ENCODE measurements around the gene CHMP1B.
"Not testable (repeated sequence)": the region's sequence is repeated elsewhere in the genome, so short reads cannot be mapped to it uniquely, and the experiment has no call there.

The CHMP1B gene

DNA sequence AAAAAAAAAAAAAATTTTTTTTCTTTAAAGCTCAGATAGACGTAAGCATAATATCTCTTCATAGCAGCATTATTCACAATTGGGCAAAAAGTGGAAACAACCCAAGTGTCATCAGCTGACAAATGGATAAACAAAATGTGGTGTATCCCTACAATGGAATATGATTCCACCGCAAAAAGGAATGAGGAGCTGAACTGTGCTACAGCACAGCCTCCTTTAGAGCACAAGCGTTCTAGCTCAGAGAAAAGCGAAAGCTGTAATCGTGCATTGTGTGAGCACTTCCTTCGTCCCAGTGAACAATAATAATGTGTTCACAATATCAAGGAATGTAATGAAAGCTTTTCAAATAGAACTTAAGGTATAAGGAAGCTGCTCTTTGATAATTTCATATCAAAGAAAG, 11.7 kb upstream of the CHMP1B start:
- DNase-seq (ENCODE audit: low read depth in 2 of 2), result no peak

DNA sequence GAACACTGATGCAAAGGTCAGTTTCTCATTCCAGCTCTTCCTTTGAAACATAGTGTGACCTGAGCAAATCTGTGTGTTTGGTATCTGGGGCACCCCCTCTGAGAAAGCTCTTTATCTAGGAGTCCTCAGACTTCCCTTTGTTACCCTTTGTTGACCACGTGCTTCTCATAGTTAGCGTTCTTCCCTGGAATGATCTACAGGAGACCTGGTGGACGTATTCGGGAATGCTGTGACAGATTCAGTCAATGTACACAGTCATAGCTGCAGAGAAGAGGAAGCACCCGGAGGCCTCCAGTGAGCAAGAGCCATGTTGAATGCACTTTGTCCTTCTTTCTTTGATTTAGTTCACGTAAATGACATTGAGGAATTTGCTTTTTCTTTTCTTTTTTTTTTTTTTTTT, 10.7 kb upstream of the CHMP1B start:
- DNase-seq (ENCODE audit: low read depth in 2 of 2), result no peak

DNA sequence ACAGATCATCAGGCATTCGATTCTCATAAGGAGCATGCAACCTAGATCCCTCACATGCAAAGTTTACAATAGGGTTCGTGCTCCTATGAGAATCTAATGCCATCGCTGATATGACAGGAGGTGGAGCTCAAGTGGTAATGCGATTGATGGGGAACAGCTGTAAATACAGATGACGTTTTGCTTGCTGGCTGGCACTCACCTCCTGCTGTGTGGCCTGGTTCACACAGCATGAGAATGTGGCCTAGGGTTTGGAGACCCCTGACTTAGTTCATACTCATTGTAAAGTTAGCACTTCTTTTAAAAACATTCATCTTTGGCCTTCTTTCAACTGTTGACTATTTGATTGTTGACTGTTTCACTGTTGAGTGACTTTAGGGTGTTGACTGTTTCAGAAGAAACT, 8.7 kb upstream of the CHMP1B start:
- no peak for DNase-seq (ENCODE audit: low read depth in 2 of 2)

DNA sequence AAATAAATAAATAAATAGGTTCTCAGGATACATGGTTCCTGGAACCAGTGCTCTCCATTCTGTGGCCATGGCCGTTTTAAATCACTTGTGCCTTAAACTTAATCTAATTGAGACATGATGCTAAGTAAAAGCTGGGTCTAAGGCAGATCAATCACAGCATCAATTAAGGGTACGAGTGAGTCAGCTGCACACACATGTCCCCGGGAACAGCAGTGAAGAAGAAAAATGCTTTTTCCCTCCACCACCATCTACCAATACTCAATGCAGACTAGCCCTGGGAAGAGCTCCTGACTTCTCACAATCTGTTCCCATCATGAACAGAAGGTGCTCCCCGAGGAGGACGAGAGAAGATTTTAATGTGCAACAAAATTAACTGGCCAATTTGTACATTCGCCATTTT, 6.8 kb upstream of the CHMP1B start:
- DNase-seq (ENCODE audit: low read depth in 2 of 2), result no peak

DNA sequence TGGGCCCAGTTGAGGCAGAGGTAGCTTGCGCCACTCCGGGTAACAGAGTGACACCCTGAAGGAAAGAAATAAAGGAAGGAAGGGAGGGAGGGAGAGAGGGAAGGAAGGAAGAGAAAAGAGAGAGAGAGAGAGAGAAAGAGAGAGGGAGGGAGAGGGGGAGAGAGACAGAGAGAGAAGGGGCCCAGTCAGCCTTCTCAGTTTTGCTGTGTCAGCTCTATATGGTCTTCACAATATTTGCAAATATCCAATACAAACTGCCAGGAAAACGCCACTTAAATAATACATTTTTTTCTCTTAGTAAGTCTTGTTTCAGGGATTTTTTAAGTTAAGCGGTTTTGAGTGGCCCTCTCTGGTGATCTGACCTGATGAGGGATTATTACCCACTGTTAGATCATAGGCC, 5.6 kb upstream of the CHMP1B start:
- DNase-seq (ENCODE audit: low read depth in 2 of 2), result no peak

DNA sequence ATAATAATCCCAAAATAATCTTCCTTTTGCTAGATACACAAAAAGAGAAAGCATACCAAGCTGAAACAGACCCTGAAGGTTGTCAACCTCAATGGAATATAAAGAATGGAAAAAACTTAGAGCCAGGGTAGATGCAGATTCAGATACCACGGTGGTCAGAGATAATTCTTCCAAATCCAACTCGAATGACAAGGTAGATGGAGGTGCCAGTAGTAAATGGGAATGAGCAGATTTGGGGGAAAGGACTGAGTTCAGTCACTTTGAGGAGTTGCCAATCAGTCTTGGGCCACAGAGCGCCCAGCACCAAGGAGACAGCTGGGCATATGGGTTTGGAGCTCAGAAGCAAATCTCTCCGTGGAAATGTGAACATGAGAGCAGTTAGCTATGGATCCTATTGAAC, 3.4 kb upstream of the CHMP1B start:
- DNase-seq (ENCODE audit: low read depth in 2 of 2), result no peak

DNA sequence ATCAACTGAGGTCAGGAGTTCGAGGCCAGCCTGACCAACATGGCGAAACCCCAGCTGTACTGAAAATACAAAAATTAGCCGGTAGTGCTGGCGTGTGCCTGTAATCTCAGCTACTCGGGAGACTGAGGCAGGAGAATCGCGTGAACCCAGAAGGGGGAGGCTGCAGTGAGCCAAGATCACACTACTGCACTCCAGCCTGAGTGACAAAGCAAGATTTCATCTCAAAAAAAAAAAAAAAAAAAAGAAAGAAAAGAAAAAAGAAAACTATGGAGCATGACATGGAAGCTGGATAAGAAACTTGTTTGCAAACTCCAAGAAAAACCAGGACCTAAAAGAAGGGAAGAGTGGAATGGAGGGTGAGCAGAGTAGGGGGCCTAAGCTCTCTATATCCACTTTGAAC, 1.9 kb upstream of the CHMP1B start:
- no peak for DNase-seq (ENCODE audit: low read depth in 2 of 2)

DNA sequence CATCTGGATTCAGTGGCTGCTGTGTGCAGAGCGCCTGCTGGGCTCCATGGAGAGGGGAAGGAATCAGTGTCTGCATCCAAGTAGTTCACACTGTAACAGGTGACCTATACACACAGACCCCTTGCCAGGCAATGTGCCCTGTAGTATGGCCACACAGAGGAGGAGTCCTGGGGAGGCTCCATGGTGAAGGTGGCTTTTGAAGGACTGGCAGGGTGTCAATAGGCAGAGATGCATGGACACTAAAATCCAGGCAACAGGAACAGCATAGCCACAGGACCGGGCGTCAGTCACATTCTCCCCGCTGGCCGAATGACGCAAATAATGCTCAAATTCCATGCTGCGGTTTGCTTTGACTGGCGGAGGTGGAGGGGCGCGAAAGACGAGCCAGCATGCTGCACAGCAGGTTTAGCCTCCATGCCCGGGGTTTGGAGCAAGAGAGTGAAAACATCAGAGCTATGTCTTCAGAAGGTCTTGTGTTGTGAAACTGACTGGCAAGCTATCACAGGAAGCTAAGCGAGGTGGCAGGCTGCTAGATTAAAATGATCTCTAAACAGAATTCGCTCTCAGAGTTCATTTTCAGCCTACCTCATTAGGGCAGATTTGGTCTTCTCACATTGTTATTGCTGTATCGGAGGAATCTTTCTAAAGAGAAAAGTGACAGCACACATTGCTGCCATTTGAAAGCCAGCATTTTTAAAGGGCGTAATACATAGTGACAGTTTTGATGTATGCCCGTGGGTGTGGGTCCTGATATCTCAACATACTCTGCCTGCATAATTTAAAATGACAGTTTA, 1.2 kb upstream of the CHMP1B start:
- peak; percentile 16 to 22 for DNase-seq (ENCODE audit: low read depth in 2 of 2)

DNA sequence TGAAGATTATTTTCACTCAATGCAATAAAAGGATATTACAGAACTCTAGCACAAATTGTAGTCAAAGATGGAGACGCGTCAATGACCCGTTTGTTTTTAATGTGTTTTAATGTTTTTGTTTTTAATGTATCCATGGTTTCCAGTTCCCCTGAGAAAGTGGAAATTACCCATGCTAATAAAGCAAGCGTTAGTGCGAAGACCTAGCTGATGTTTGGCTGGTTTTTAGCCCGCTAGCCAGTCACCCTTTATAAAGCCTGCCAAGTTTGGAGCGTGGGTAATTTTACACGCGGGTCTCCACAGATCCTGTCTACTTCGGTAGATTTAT, 430 bp upstream of the CHMP1B start:
- DNase-seq (ENCODE audit: low read depth in 2 of 2), result no peak

DNA sequence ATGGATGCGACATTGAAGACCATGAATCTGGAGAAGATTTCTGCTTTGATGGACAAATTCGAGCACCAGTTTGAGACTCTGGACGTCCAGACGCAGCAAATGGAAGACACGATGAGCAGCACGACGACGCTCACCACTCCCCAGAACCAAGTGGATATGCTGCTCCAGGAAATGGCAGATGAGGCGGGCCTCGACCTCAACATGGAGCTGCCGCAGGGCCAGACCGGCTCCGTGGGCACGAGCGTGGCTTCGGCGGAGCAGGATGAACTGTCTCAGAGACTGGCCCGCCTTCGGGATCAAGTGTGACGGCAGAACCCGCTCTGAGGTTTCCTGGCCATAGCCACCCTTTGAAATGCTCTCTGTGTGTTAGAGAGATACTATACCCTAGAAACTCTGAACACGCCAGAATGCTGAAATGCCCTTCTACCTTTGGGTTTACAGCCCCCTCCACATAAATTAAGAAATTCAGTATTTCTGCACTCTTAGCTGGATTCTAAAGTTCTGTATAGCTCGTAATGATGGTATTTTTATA, 659 bp downstream of the CHMP1B start:
- DNase-seq (ENCODE audit: low read depth in 2 of 2), result peak; percentile 17 to 23

DNA sequence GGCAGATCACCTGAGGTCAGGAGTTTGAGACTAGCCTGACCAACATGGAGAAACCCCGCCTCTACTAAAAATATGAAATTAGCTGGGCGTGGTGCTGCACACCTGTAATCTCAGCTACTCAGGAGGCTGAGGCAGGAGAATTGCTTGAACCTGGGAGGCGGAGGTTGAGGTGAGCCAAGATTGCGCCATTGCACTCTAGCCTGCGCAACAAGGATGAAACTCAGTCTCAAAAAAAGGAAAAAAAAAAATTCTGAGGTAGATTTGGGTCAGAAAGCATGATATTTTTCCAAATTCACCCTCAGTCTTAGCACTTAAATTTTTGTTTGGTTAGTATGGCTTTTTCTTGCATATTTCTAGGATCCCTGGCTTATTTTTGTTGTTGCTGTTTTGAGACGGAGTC, 3.3 kb downstream of the CHMP1B start:
- not testable (repeated sequence) for DNase-seq (ENCODE audit: low read depth in 2 of 2)

DNA sequence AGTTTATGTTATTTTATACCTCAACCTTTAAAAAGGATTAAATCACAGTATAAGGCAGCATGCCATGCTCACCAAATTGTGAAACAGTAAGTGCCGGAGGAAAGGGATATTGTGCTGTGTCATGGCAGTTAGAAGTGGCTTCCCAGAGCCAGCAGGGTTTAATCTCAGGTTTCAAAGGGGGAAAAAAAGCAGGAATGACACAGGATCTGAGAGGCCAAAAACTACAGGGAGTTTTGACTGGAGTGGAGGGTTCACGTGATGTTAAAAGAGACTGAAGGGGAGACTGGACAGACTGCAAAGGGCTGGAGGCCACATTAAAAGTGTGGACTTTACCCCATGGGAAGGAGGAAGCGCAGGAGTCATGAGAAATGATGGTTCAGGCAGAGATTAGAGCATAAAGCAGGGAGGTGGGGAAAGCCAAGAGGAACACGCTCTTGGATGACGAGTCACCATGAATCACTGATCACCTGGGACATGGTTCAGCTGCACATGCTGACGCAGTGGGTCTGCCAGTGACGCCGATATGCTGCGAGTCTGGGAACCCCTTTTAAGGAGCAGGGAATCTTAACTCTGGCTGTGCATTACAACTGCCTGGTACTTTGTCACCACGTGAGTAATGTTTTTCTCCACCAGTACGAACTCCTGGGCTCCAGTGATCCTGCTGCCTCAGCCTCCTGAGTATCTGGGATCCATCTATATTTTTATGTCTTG, 6.1 kb downstream of the CHMP1B start:
- DNase-seq (ENCODE audit: low read depth in 2 of 2), result no peak

DNA sequence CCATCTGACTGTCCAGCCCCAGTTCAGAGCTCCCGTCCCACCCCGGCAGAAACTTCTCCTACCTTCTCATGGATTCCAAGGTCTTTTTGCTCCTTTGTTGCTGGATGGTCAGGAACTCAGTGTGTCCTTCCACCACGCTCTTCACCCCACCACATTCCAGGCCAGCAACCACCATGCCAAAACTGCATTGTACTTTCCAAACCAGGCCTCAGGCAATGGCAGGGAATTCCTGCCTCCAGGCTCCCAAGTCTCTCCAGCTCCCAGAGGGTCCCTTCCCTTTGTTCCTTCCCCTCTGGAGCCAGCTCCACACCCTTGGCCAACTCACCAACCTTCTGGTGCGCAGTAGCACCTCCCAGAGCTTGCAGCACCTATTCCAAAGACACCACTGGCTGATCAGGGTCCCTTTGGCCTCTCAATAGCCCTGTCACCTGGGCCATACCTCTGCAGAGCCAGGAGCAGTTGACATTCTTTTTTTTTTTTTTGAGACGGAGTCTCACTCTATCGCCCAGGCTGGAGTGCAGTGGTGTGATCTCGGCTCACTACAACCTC, 8.1 kb downstream of the CHMP1B start:
- no peak for DNase-seq (ENCODE audit: low read depth in 2 of 2)

DNA sequence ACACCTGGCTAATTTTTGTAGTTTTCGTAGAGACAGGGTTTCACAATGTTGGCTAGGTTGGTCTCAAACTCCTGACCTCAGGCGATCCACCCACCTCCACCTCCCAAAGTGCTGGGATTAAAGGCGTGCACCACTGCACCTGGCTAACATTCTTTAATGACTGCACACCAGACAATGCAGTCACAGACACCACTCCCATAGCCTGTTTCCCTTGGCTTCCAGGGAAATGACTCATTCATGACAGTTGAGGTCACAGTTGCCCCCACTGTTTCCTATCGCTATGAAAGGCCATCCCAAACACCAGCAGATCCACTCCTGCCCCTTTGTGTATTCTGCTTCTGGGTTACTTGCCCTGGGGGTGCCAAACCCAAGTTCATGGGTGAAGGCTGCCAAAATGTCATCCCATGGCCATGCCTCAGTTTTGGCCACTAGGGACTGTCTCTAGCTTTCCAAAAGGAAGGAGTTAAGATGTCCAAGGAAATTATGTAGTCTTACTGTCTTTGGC, 8.7 kb downstream of the CHMP1B start:
- DNase-seq (ENCODE audit: low read depth in 2 of 2), result no peak

DNA sequence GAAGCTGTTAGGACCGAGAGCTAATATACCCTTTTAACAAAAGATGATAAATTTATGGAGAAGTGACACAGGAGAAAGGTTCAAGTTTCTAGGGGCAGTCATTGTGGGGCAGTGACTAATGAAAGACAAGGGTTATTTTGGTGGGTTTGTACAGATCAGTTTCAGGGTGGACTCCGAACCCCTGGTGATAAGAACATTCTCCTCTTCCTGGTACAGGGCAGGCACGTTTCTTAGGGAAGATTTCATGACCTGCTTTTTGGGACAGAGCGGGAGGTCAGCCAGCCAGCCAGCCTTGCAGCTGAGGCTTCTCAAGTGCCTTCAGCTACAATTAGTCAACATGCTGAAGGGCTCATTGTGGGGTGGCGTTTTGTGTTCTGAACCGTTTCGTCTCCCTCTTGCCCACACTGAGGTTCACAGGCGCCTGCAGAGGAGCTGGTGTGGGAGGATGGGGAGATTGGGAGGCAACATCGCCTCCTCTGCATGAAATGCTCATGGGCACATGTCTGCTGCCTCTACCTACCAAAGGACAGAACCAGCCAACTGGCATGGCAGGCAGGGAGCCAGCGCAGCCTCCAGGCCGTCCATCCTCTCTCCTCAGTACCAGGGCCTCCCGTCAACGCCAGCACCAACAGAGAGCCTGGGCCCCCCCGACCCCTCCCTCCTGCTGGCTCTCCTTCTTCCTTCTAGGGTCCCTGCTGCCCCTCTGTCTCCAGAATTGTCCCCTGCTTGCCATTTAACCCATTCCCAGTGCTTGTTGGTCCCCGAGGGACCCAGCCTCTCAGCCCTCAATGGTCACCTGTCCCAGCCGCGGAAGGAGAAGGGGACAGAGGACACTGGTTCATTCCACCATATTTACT, 9.6 kb downstream of the CHMP1B start:
- DNase-seq (ENCODE audit: low read depth in 2 of 2), result no peak

DNA sequence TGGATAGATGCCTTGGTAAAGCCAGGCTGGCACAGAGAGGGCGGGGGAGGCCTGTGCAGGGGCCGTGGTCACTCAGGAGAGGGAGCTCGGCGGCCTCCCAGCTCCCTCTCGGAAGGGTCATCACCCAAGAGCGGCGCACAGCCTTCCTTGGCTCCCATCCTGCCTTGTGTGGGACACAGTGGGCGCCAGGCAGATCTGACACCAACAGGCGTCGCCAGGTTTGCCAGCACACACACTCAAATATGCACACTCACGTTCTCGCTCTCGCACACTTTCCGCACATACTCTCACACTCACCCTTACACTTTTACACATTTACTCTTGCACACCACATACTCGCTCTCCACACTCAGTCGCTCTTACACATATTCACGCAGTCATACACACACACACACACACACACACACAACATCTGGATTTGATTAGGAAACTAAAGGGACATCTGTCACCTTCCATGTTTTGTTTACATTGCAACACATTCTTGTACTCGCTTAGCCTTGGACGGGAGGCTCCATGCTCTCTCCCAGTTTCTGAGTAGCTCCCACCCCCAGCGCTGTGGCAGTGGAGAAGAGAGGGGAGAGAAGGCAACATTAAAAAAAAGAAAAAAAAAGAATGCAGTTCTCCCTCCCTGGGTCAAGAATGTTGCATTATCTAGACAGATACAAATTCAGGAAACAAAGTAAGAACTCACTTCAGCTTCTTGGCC, 10.5 kb downstream of the CHMP1B start:
- DNase-seq (ENCODE audit: low read depth in 2 of 2), result no peak

DNA sequence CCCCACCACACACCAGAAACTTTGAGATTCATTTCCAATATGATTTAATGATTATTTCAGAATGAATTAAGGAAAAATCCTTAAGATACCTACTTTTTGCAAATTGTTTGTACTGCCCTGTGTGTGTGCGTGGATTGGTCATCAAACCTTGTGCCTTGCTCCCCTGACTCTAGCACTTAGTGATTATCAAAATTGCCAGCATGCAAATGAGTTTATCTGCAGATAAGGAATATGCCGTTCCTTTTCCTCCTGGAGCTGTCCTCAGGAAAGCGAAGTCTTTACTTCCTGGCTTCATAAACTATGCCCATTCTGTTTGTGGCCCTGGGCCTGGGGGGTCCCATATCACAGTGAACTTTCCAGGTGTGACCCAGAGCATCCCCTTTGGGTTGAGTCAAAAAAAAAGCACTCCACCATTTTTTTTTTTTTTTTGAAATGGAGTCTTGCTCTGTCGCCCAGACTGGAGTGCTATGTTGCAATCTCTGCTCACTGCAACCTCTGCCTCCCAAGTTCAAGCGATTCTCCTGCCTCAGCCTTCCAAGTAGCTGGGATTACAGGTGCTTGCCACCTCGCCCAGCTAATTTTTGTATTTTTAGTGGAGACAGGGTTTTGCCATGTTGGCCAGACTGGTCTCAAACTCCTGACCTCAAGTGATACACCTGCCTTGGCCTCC, 11.4 kb downstream of the CHMP1B start:
- DNase-seq (ENCODE audit: low read depth in 2 of 2), result no peak

DNA sequence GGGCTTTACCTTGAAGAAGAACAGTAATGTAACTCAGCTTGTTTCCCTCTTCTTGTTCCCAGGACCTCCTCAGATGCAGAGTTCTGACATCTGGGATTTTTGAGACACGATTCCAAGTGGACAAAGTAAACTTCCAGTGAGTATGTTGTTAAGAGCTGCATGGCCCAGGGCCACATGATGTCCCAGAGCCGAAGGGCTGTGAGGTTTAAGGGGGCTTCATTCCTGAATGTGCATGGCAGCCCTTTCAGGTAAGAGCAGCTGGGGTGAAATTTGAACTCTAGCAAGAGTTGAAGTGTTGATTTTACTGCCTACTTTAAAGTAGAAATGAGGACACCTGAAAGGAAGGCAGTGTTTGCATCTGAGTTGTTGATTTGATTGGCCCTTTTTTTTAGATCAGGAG, 13.3 kb downstream of the CHMP1B start:
- no peak for DNase-seq (ENCODE audit: low read depth in 2 of 2)

DNA sequence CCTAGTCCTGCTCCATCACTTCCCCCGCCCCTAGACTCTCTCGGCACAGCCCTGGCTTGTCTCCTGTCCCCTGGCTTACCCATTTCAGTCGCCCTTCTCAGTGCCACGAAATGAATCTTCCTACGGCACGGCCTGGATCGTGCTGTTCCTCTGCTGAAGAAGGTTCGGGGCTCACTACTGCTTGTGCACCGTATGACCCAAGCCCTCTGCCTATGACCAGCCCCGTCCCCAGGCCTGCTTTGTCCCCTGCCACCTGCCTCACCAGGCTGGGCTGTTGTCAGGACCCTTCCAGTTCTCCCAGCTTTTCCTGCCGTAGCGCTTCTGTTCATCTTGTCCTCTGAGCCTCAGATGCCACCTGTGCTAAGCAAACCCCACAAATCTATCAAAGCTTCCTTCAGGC, 13.9 kb downstream of the CHMP1B start:
- no peak for DNase-seq (ENCODE audit: low read depth in 2 of 2)

DNA sequence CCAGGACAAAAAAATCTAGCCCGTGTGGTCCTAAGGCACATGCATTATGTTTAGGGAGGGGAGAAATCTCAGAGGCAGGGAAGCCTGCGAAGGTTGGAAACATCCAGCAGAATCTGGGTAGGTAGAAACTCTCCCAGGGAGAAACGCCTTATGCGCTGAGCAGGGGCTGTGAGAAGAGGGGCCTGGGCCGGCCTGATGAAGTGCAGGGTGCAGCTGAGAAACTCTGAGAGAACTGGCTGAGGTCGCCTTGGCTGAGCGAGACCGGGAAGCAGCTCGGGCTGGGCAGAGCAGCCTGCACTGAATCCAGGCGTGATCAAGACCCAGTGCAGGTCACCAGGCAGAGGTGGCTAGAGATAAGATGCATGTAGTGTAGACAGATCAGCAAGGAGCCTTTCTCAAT, 15.1 kb downstream of the CHMP1B start:
- DNase-seq (ENCODE audit: low read depth in 2 of 2), result no peak

DNA sequence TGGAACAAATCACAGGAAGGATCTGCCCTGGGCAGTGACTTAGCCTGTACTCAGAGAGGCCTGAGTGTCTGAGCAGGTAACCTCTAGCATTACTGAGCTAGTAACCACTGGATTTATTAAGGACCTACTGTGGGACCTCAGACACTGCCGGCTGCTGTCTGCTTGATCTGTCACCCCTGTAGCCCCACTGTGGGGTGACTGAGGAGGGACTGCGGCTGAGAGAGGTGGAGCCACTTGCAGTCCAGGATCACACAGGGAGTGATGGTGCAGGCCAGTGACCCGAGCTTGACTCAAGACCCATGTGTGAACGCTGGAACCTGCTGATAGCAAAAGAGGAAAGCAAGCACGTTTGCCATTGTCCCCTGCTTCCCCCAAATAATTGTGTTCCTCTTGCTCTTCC, 15.6 kb downstream of the CHMP1B start:
- no peak for DNase-seq (ENCODE audit: low read depth in 2 of 2)

Measured in stimulated activated CD4-positive, alpha-beta T cell treated with anti-CD3 and anti-CD28 coated beads, Interleukin-4, amount 100 ng/mL, for 48 hours (primary cell).